ENCODE data around the gene CCDC85A.

The CCDC85A gene

GRCh38 chr2:56291711-56292110 lies 107.9 kb downstream of the CCDC85A start:
- H3K4me3 ChIP-seq (ENCODE audit: low read length): no peak overlapping the region
- H3K9ac ChIP-seq (ENCODE audit: low read length): no peak overlapping the region
- no peak overlapping the region for H3K27ac ChIP-seq (ENCODE audit: low read depth, low read length)
- H3K36me3 ChIP-seq (ENCODE audit: control insufficient read depth, insufficient read depth, low read length): no peaks in the 10 kb centered on the region
- H3K27me3 ChIP-seq (ENCODE audit: control insufficient read depth, insufficient read depth, low read length): no peaks in the 10 kb centered on the region
- H3K4me1 ChIP-seq (ENCODE audit: control insufficient read depth, insufficient read depth, low read length): no peaks in the 10 kb centered on the region

- Histone ChIP-seq H3K9ac (ENCODE audit: low read length) (no peak overlapping the region), H3K27ac (ENCODE audit: low read depth, low read length) (no peak overlapping the region), H3K27me3 (ENCODE audit: control insufficient read depth, insufficient read depth, low read length) (no peaks in the 10 kb centered on the region), H3K4me3 (ENCODE audit: low read length) (no peak overlapping the region), H3K36me3 (ENCODE audit: control insufficient read depth, insufficient read depth, low read length) (no peaks in the 10 kb centered on the region), H3K4me1 (ENCODE audit: control insufficient read depth, insufficient read depth, low read length) (no peaks in the 10 kb centered on the region)
Measured at GRCh38 chr2:56292951-56293350, 109.2 kb downstream of the CCDC85A start.

- Histone ChIP-seq H3K27me3 (ENCODE audit: control insufficient read depth, insufficient read depth, low read length) (no peaks in the 10 kb centered on the region), H3K4me1 (ENCODE audit: control insufficient read depth, insufficient read depth, low read length) (no peaks in the 10 kb centered on the region), H3K9ac (ENCODE audit: low read length) (no peak overlapping the region), H3K27ac (ENCODE audit: low read depth, low read length) (no peak overlapping the region), H3K4me3 (ENCODE audit: low read length) (no peak overlapping the region), H3K36me3 (ENCODE audit: control insufficient read depth, insufficient read depth, low read length) (no peaks in the 10 kb centered on the region)
Measured at GRCh38 chr2:56295666-56296065, 111.9 kb downstream of the CCDC85A start.

- Histone ChIP-seq H3K36me3 (ENCODE audit: control insufficient read depth, insufficient read depth, low read length) (no peaks in the 10 kb centered on the region), H3K4me1 (ENCODE audit: control insufficient read depth, insufficient read depth, low read length) (no peaks in the 10 kb centered on the region), H3K9ac (ENCODE audit: low read length) (no peak overlapping the region), H3K4me3 (ENCODE audit: low read length) (no peak overlapping the region), H3K27ac (ENCODE audit: low read depth, low read length) (no peak overlapping the region), H3K27me3 (ENCODE audit: control insufficient read depth, insufficient read depth, low read length) (no peaks in the 10 kb centered on the region)
Measured at GRCh38 chr2:56297671-56298070, 113.9 kb downstream of the CCDC85A start.

GRCh38 chr2:56299171-56299691 lies 115.4 kb downstream of the CCDC85A start:
- no peaks in the 10 kb centered on the region for H3K36me3 ChIP-seq (ENCODE audit: control insufficient read depth, insufficient read depth, low read length)
- no peaks in the 10 kb centered on the region for H3K4me1 ChIP-seq (ENCODE audit: control insufficient read depth, insufficient read depth, low read length)
- no peaks in the 10 kb centered on the region for H3K27me3 ChIP-seq (ENCODE audit: control insufficient read depth, insufficient read depth, low read length)
- H3K4me3 ChIP-seq (ENCODE audit: low read length): no peak overlapping the region
- no peak overlapping the region for H3K27ac ChIP-seq (ENCODE audit: low read depth, low read length)
- H3K9ac ChIP-seq (ENCODE audit: low read length): no peak overlapping the region

- Histone ChIP-seq H3K27ac (ENCODE audit: low read depth, low read length) (no peak overlapping the region), H3K27me3 (ENCODE audit: control insufficient read depth, insufficient read depth, low read length) (no peaks in the 10 kb centered on the region), H3K36me3 (ENCODE audit: control insufficient read depth, insufficient read depth, low read length) (no peaks in the 10 kb centered on the region), H3K4me1 (ENCODE audit: control insufficient read depth, insufficient read depth, low read length) (no peaks in the 10 kb centered on the region), H3K4me3 (ENCODE audit: low read length) (no peak overlapping the region), H3K9ac (ENCODE audit: low read length) (no peak overlapping the region)
Measured at GRCh38 chr2:56309626-56310170, 125.9 kb downstream of the CCDC85A start.

- Histone ChIP-seq H3K27me3 (ENCODE audit: control insufficient read depth, insufficient read depth, low read length) (no peaks in the 10 kb centered on the region), H3K9ac (ENCODE audit: low read length) (no peak overlapping the region), H3K4me3 (ENCODE audit: low read length) (no peak overlapping the region), H3K36me3 (ENCODE audit: control insufficient read depth, insufficient read depth, low read length) (no peaks in the 10 kb centered on the region), H3K4me1 (ENCODE audit: control insufficient read depth, insufficient read depth, low read length) (no peaks in the 10 kb centered on the region), H3K27ac (ENCODE audit: low read depth, low read length) (no peak overlapping the region)
Measured at GRCh38 chr2:56313500-56313921, 129.7 kb downstream of the CCDC85A start.

- Histone ChIP-seq H3K27me3 (ENCODE audit: control insufficient read depth, insufficient read depth, low read length) (no peaks in the 10 kb centered on the region), H3K4me3 (ENCODE audit: low read length) (no peak overlapping the region), H3K36me3 (ENCODE audit: control insufficient read depth, insufficient read depth, low read length) (no peaks in the 10 kb centered on the region), H3K9ac (ENCODE audit: low read length) (no peak overlapping the region), H3K27ac (ENCODE audit: low read depth, low read length) (no peak overlapping the region), H3K4me1 (ENCODE audit: control insufficient read depth, insufficient read depth, low read length) (no peaks in the 10 kb centered on the region)
Measured at GRCh38 chr2:56314371-56314770, 130.6 kb downstream of the CCDC85A start.

GRCh38 chr2:56314796-56315195 lies 131.0 kb downstream of the CCDC85A start:
- Histone ChIP-seq H3K27ac (ENCODE audit: low read depth, low read length) (no peak overlapping the region), H3K4me3 (ENCODE audit: low read length) (no peak overlapping the region), H3K36me3 (ENCODE audit: control insufficient read depth, insufficient read depth, low read length) (no peaks in the 10 kb centered on the region), H3K9ac (ENCODE audit: low read length) (no peak overlapping the region), H3K27me3 (ENCODE audit: control insufficient read depth, insufficient read depth, low read length) (no peaks in the 10 kb centered on the region), H3K4me1 (ENCODE audit: control insufficient read depth, insufficient read depth, low read length) (no peaks in the 10 kb centered on the region)

GRCh38 chr2:56315376-56315775 lies 131.6 kb downstream of the CCDC85A start:
- H3K9ac ChIP-seq (ENCODE audit: low read length): no peak overlapping the region
- no peaks in the 10 kb centered on the region for H3K27me3 ChIP-seq (ENCODE audit: control insufficient read depth, insufficient read depth, low read length)
- H3K4me3 ChIP-seq (ENCODE audit: low read length): no peak overlapping the region
- no peak overlapping the region for H3K27ac ChIP-seq (ENCODE audit: low read depth, low read length)
- no peaks in the 10 kb centered on the region for H3K36me3 ChIP-seq (ENCODE audit: control insufficient read depth, insufficient read depth, low read length)
- no peaks in the 10 kb centered on the region for H3K4me1 ChIP-seq (ENCODE audit: control insufficient read depth, insufficient read depth, low read length)

GRCh38 chr2:56316011-56316410 lies 132.2 kb downstream of the CCDC85A start:
- H3K4me3 ChIP-seq (ENCODE audit: low read length): no peak overlapping the region

GRCh38 chr2:56318147-56318546 lies 134.4 kb downstream of the CCDC85A start:
- Histone ChIP-seq H3K27ac (ENCODE audit: low read depth, low read length) (no peak overlapping the region), H3K4me3 (ENCODE audit: low read length) (no peak overlapping the region), H3K36me3 (ENCODE audit: control insufficient read depth, insufficient read depth, low read length) (no peaks in the 10 kb centered on the region), H3K9ac (ENCODE audit: low read length) (no peak overlapping the region), H3K4me1 (ENCODE audit: control insufficient read depth, insufficient read depth, low read length) (no peaks in the 10 kb centered on the region), H3K27me3 (ENCODE audit: control insufficient read depth, insufficient read depth, low read length) (no peaks in the 10 kb centered on the region)

More at GRCh38 chr2:56316011-56316410, 132.2 kb downstream of the CCDC85A start:
- no peak overlapping the region for H3K27ac ChIP-seq (ENCODE audit: low read depth, low read length)
- no peak overlapping the region for H3K9ac ChIP-seq (ENCODE audit: low read length)
- no peaks in the 10 kb centered on the region for H3K27me3 ChIP-seq (ENCODE audit: control insufficient read depth, insufficient read depth, low read length)
- no peaks in the 10 kb centered on the region for H3K36me3 ChIP-seq (ENCODE audit: control insufficient read depth, insufficient read depth, low read length)
- H3K4me1 ChIP-seq (ENCODE audit: control insufficient read depth, insufficient read depth, low read length): no peaks in the 10 kb centered on the region

- Histone ChIP-seq H3K27ac (ENCODE audit: low read depth, low read length) (no peak overlapping the region), H3K9ac (ENCODE audit: low read length) (no peak overlapping the region), H3K4me3 (ENCODE audit: low read length) (no peak overlapping the region), H3K4me1 (ENCODE audit: control insufficient read depth, insufficient read depth, low read length) (no peaks in the 10 kb centered on the region), H3K36me3 (ENCODE audit: control insufficient read depth, insufficient read depth, low read length) (no peaks in the 10 kb centered on the region), H3K27me3 (ENCODE audit: control insufficient read depth, insufficient read depth, low read length) (no peaks in the 10 kb centered on the region)
Measured at GRCh38 chr2:56325661-56326345, 142.0 kb downstream of the CCDC85A start.

Measured in rectal smooth muscle tissue (tissue), 1 donor.